Measurements from ENCODE around the gene PRR20G.

PRR20G gene

DNA sequence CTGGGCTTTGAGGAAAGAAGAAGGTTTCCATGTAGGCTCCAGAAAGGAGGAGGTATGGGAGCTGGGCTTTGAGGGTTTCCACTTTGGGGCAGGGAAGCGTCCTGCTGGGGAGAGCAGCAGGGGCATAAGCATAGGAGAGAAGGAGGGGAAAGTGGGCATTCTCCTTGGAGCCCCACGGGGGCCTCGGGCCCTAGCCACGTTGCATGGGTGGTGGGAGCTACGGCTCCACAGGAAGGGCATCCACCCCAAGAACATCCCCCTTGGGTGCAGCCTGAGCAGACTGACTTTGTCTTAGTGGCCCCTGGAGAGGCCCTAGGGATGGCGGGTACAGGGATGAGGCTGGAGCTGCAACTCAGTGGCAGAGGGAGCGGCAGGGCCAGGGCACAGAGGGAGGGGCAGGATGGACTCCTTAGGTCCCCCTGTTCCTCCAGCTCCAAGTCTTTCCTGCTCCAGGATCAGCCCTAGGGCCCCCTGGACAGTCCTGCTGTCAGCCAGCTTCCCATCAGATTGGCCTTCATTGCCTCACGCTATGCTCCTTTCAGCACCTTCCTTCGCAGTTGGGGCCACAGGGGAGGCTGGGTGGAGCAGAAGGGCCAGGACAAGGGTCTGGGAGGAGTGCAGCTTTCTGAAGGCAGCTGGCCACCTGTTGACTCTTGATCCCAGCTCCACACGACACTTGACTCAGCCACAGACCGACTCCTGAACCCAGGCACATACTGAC is 22.9 kb downstream of the PRR20G start:
- Mint-ChIP-seq H3K27me3 (peaks cover 9% of the 10 kb centered on the region), H3K4me3 (no peak overlapping the region), H3K9me3 (peaks cover 5% of the 10 kb centered on the region), H3K27ac (no peak overlapping the region), H3K4me1 (no peaks in the 10 kb centered on the region), H3K36me3 (no peaks in the 10 kb centered on the region)
- DNase-seq (ENCODE audit: low spot score in 2 of 2), result no peak
- ATAC-seq (ENCODE audit: low read depth), result no peak

- H3K27ac Mint-ChIP-seq, result no peak overlapping the region
- H3K9me3 Mint-ChIP-seq, result peaks cover 4% of the 10 kb centered on the region
- H3K27me3 Mint-ChIP-seq, result peaks cover 13% of the 10 kb centered on the region
- no peak for ATAC-seq (ENCODE audit: low read depth)
- no peak overlapping the region for H3K4me3 Mint-ChIP-seq
- DNase-seq (ENCODE audit: low spot score in 2 of 2), result no peak
- no peaks in the 10 kb centered on the region for H3K4me1 Mint-ChIP-seq
- H3K36me3 Mint-ChIP-seq, result no peaks in the 10 kb centered on the region
Measured at GRCh38 chr3:127264292-127264691, 23.6 kb downstream of the PRR20G start.

- no peak for ATAC-seq (ENCODE audit: low read depth)
- no peaks in the 10 kb centered on the region for H3K4me1 Mint-ChIP-seq
- no peak overlapping the region for H3K27ac Mint-ChIP-seq
- H3K9me3 Mint-ChIP-seq, result peaks cover 1% of the 10 kb centered on the region
- H3K36me3 Mint-ChIP-seq, result no peaks in the 10 kb centered on the region
- no peak for DNase-seq (ENCODE audit: low spot score in 2 of 2)
- peaks cover 14% of the 10 kb centered on the region for H3K27me3 Mint-ChIP-seq
- no peak overlapping the region for H3K4me3 Mint-ChIP-seq
Measured at GRCh38 chr3:127263586-127264231, 24.1 kb downstream of the PRR20G start.

GRCh38 chr3:127263037-127263436 is 24.8 kb downstream of the PRR20G start:
- Mint-ChIP-seq H3K27me3 (peaks cover 14% of the 10 kb centered on the region), H3K27ac (no peak overlapping the region), H3K36me3 (no peaks in the 10 kb centered on the region), H3K4me3 (no peak overlapping the region), H3K9me3 (peaks cover 1% of the 10 kb centered on the region), H3K4me1 (no peaks in the 10 kb centered on the region)
- no peak for ATAC-seq (ENCODE audit: low read depth)
- DNase-seq (ENCODE audit: low spot score in 2 of 2), result no peak

GRCh38 chr3:127262533-127262932 is 25.3 kb downstream of the PRR20G start:
- no peak for DNase-seq (ENCODE audit: low spot score in 2 of 2)
- Mint-ChIP-seq H3K9me3 (peaks cover 1% of the 10 kb centered on the region), H3K27ac (no peak overlapping the region), H3K27me3 (peaks cover 14% of the 10 kb centered on the region), H3K36me3 (no peaks in the 10 kb centered on the region), H3K4me3 (no peak overlapping the region), H3K4me1 (no peaks in the 10 kb centered on the region)
- no peak for ATAC-seq (ENCODE audit: low read depth)

DNA sequence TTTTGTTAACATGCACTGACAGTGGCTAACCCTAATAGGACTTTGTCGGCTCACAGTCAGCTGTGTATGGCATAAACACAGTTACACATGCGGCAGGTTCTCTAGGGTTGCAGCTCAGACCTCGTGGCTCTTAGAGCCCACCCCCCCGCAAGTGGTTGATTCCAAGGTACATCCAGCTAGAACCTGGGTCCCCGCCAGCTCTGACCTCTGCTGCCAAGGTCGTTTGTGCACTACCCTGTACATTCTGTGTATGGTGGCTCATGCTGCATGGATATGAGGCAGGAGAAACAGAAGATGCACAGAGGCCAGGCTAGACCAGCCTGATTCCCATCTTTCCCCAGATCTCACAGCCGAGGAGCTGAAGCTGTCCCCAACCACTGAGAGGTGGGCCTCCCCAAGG is 25.9 kb downstream of the PRR20G start:
- H3K4me3 Mint-ChIP-seq, result no peak overlapping the region
- H3K27ac Mint-ChIP-seq, result no peak overlapping the region
- no peak for DNase-seq (ENCODE audit: low spot score in 2 of 2)

GRCh38 chr3:127260826-127261555 is 26.9 kb downstream of the PRR20G start:
- ATAC-seq (ENCODE audit: low read depth) (no peak), DNase-seq (ENCODE audit: low spot score in 2 of 2) (no peak)
- Mint-ChIP-seq H3K27me3 (peaks cover 16% of the 10 kb centered on the region), H3K9me3 (no peaks in the 10 kb centered on the region), H3K4me1 (no peaks in the 10 kb centered on the region), H3K27ac (no peak overlapping the region), H3K36me3 (no peaks in the 10 kb centered on the region), H3K4me3 (no peak overlapping the region)

More for the DNA sequence above, 25.9 kb downstream of the PRR20G start:
- H3K27me3 Mint-ChIP-seq, result peaks cover 15% of the 10 kb centered on the region
- no peak for ATAC-seq (ENCODE audit: low read depth)
- H3K4me1 Mint-ChIP-seq, result no peaks in the 10 kb centered on the region
- H3K9me3 Mint-ChIP-seq, result no peaks in the 10 kb centered on the region
- H3K36me3 Mint-ChIP-seq, result no peaks in the 10 kb centered on the region

GRCh38 chr3:127260416-127260815 is 27.4 kb downstream of the PRR20G start:
- DNase-seq (ENCODE audit: low spot score in 2 of 2) (no peak), ATAC-seq (ENCODE audit: low read depth) (no peak)
- Mint-ChIP-seq H3K27ac (no peak overlapping the region), H3K9me3 (no peaks in the 10 kb centered on the region), H3K36me3 (no peaks in the 10 kb centered on the region), H3K4me3 (no peak overlapping the region), H3K4me1 (no peaks in the 10 kb centered on the region), H3K27me3 (peaks cover 15% of the 10 kb centered on the region)

GRCh38 chr3:127259882-127260281 is 28.0 kb downstream of the PRR20G start:
- Mint-ChIP-seq H3K9me3 (no peaks in the 10 kb centered on the region), H3K36me3 (no peaks in the 10 kb centered on the region), H3K4me1 (no peaks in the 10 kb centered on the region), H3K4me3 (no peak overlapping the region), H3K27me3 (peaks cover 13% of the 10 kb centered on the region), H3K27ac (no peak overlapping the region)
- no peak for ATAC-seq (ENCODE audit: low read depth)
- DNase-seq (ENCODE audit: low spot score in 2 of 2), result no peak

GRCh38 chr3:127258733-127259132 is 29.1 kb downstream of the PRR20G start:
- no peak for DNase-seq (ENCODE audit: low spot score in 2 of 2)
- no peak overlapping the region for H3K4me3 Mint-ChIP-seq
- H3K9me3 Mint-ChIP-seq, result no peaks in the 10 kb centered on the region
- no peaks in the 10 kb centered on the region for H3K4me1 Mint-ChIP-seq
- H3K27ac Mint-ChIP-seq, result no peak overlapping the region
- no peaks in the 10 kb centered on the region for H3K36me3 Mint-ChIP-seq
- H3K27me3 Mint-ChIP-seq, result peaks cover 11% of the 10 kb centered on the region
- no peak for ATAC-seq (ENCODE audit: low read depth)

DNA sequence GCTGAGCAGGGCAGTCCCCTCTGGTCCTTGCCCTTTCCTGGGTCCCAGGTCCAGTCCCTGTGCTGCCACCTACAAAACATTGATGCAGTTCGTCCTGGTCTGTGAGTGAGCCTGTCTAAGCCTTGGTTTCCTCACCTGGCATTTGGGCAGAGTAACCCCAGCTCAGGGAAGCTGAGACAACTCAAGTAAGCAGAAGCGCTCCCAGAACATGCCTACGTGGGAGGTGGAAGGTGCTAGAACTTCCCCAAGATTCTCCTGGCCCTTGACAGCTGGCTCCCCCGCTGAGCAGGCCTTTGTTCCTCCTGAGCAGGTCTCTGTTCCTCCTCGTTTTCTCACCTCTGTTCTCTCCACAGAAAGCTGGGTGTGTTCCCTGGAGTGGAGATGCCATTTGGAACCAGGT is 30.5 kb downstream of the PRR20G start:
- Mint-ChIP-seq H3K4me3 (no peak overlapping the region), H3K4me1 (no peaks in the 10 kb centered on the region)
- ATAC-seq (ENCODE audit: low read depth), result no peak

DNA sequence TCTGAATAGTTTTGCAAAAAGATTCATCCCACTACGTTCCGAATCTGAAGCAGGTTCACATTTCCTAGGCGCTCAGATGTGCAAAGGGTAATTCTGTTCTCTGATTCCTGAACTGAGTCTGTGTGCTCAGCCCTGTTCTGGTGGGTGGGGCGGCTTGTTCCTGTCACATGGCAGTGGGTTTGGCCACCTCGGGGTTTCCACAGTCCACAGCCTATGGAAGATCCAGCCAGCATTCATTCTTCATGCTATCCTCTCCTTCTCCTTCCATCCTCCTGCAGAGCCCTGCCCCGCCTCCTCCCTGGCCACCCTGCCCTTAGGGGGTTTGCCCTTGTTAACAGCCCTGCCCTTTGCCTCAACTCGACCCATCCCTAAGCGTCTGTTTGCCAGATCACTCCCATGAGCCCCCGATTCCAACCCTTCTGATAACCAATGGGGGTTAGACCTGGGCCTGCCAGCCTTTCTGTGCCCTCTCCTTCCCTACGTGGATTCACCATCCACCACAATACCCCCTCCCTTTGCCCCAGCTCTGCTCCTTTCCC is 31.0 kb downstream of the PRR20G start:
- Mint-ChIP-seq H3K4me1 (no peaks in the 10 kb centered on the region), H3K4me3 (no peak overlapping the region), H3K27me3 (peaks cover 11% of the 10 kb centered on the region), H3K36me3 (no peaks in the 10 kb centered on the region), H3K27ac (no peak overlapping the region), H3K9me3 (no peaks in the 10 kb centered on the region)
- DNase-seq (ENCODE audit: low spot score in 2 of 2), result no peak
- ATAC-seq (ENCODE audit: low read depth), result no peak

More for the DNA sequence above, 30.5 kb downstream of the PRR20G start:
- no peaks in the 10 kb centered on the region for H3K36me3 Mint-ChIP-seq
- H3K9me3 Mint-ChIP-seq, result no peaks in the 10 kb centered on the region
- DNase-seq (ENCODE audit: low spot score in 2 of 2), result no peak
- H3K27me3 Mint-ChIP-seq, result peaks cover 11% of the 10 kb centered on the region
- no peak overlapping the region for H3K27ac Mint-ChIP-seq

DNA sequence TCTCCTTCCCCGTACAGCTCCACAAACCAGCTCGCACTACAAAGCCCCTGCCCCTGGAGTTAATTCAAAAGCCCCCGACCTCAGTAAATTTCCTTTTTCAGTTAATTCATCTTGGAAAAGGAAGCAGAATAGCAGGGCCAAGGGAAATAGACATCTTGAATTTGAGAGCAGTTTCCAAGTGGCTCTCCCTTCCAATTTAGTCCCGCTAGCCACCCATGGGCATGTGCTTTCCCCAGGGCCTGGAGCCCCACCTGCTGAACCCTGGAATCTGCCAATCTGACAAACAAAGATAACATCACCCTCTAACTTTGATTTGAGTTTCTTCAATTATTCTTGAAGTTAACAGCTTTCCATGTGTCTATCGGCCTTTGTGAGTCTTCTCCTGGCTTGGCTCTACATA is 31.7 kb downstream of the PRR20G start:
- no peaks in the 10 kb centered on the region for H3K9me3 Mint-ChIP-seq
- DNase-seq (ENCODE audit: low spot score in 2 of 2), result no peak
- no peak for ATAC-seq (ENCODE audit: low read depth)
- no peak overlapping the region for H3K4me3 Mint-ChIP-seq
- H3K27me3 Mint-ChIP-seq, result peaks cover 10% of the 10 kb centered on the region
- H3K27ac Mint-ChIP-seq, result no peak overlapping the region
- H3K4me1 Mint-ChIP-seq, result no peaks in the 10 kb centered on the region
- no peaks in the 10 kb centered on the region for H3K36me3 Mint-ChIP-seq

GRCh38 chr3:127255516-127255915 is 32.3 kb downstream of the PRR20G start:
- no peak for DNase-seq (ENCODE audit: low spot score in 2 of 2)
- no peaks in the 10 kb centered on the region for H3K36me3 Mint-ChIP-seq
- H3K4me1 Mint-ChIP-seq, result no peaks in the 10 kb centered on the region
- H3K9me3 Mint-ChIP-seq, result no peaks in the 10 kb centered on the region
- no peak overlapping the region for H3K27ac Mint-ChIP-seq
- no peak overlapping the region for H3K4me3 Mint-ChIP-seq
- no peak for ATAC-seq (ENCODE audit: low read depth)
- H3K27me3 Mint-ChIP-seq, result peaks cover 9% of the 10 kb centered on the region

All from memory B cell (primary cell).